Fibroblast of lung (primary cell): ENCODE data around the gene C11orf68.

Experiments
- CTCF ChIP-seq, 2 donors: IDR thresholded peaks in 1 of 2; conservative IDR thresholded peaks in 1 of 2; 1 replicate in 1 of 2; 2 replicates in 1 of 2; pipeline ENCODE4 v1.5.1; 2011 to 2012; ENCODE audit warnings: low read length in 2 of 2, control low read depth in 1 of 2, inconsistent platforms in 1 of 2, low read depth in 1 of 2, mild to moderate bottlenecking in 1 of 2
- EZH2 ChIP-seq: IDR thresholded peaks from 2 replicates; pipeline ENCODE4 v1.5.1; 2012; ENCODE audit warnings: low read length, control low read depth, mild to moderate bottlenecking; ENCODE audit errors: missing control alignments

GRCh38 chr11:65922565-65922964, 3.7 kb upstream of the C11orf68 start:
- TF ChIP-seq CTCF (conservative IDR thresholded peaks at IDR 0.05 in 1 of 2, IDR thresholded peaks at IDR 0.05 in 1 of 2; ENCODE audit: low read depth in 1 of 2, low read length in 2 of 2) (no peak), EZH2 (no peak)
